Chondrocyte (in vitro differentiated cells): Measurements from ENCODE around the gene STRADA. TPM values are rescaled to one million over a fixed set of nuclear protein-coding genes. Genes with fewer than 3 reads are reported as not detected.

Experiments used
- DNase-seq: peaks from one replicate; pipeline ENCODE4 v3.0.0; 2021; ENCODE audit warnings: mixed read lengths, low spot score
- H3K27ac Mint-ChIP-seq: one replicate; pipeline ENCODE4 v1.8.0; 2021; ENCODE audit warnings: mild to moderate bottlenecking, moderate library complexity, mixed read lengths; ENCODE audit not compliant: unreplicated experiment
- H3K27me3 Mint-ChIP-seq: 2 replicates; pipeline ENCODE4 v1.8.0; 2021; ENCODE audit warnings: low read depth, mixed read lengths
- H3K36me3 Mint-ChIP-seq: 2 replicates; pipeline ENCODE4 v1.8.0; 2021; ENCODE audit warnings: low read depth, mixed read lengths
- H3K4me1 Mint-ChIP-seq: 2 replicates; pipeline ENCODE4 v1.8.0; 2021; ENCODE audit warnings: low read depth, mild to moderate bottlenecking, mixed read lengths
- H3K4me3 Mint-ChIP-seq: one replicate; pipeline ENCODE4 v1.8.0; 2021; ENCODE audit warnings: mild to moderate bottlenecking, moderate library complexity, mixed read lengths; ENCODE audit not compliant: unreplicated experiment
- H3K9me3 Mint-ChIP-seq: 2 replicates; pipeline ENCODE4 v1.8.0; 2021; ENCODE audit warnings: low read depth, mixed read lengths
- CTCF ChIP-seq: fragments of 200-600 bp; sonication (generic); IDR thresholded peaks from 2 replicates; pipeline ENCODE4 v1.5.0; 2021; ENCODE audit warnings: antibody characterized with exemption, mild to moderate bottlenecking, moderate library complexity
- total RNA-seq: library from RNA; stranded (reverse); gene quantifications from 3 replicates; pipeline ENCODE4 v1.2.1, GENCODE V29; 2021

STRADA gene
- total RNA-seq, 1 donor from 2014 or later, result 27.1 TPM

- no peak overlapping the region for H3K27ac Mint-ChIP-seq
- no peaks in the 10 kb centered on the region for H3K9me3 Mint-ChIP-seq
- peaks cover 19% of the 10 kb centered on the region for H3K4me1 Mint-ChIP-seq
- H3K27me3 Mint-ChIP-seq, result no peaks in the 10 kb centered on the region
- H3K4me3 Mint-ChIP-seq, result peak overlapping the region; percentile 77
- no peak for TF ChIP-seq CTCF
- H3K36me3 Mint-ChIP-seq, result peaks cover 2% of the 10 kb centered on the region
- DNase-seq, result no peak
Observed at GRCh38 chr17:63698381-63698885, 43.2 kb downstream of the STRADA start.

GRCh38 chr17:63697341-63698286 is 44.0 kb downstream of the STRADA start:
- no peaks in the 10 kb centered on the region for H3K27me3 Mint-ChIP-seq
- no peaks in the 10 kb centered on the region for H3K9me3 Mint-ChIP-seq
- TF ChIP-seq CTCF, result peak; percentile 74
- peak overlapping the region; percentile 49 for H3K27ac Mint-ChIP-seq
- H3K4me3 Mint-ChIP-seq, result peak overlapping the region; percentile 48
- DNase-seq, result no peak
- H3K4me1 Mint-ChIP-seq, result peaks cover 14% of the 10 kb centered on the region
- no peaks in the 10 kb centered on the region for H3K36me3 Mint-ChIP-seq

GRCh38 chr17:63696381-63696961 is 45.1 kb downstream of the STRADA start:
- H3K27ac Mint-ChIP-seq, result no peak overlapping the region
- H3K27me3 Mint-ChIP-seq, result no peaks in the 10 kb centered on the region
- H3K9me3 Mint-ChIP-seq, result no peaks in the 10 kb centered on the region
- no peak for DNase-seq
- peaks cover 8% of the 10 kb centered on the region for H3K4me1 Mint-ChIP-seq
- H3K4me3 Mint-ChIP-seq, result no peak overlapping the region
- peaks cover 1% of the 10 kb centered on the region for H3K36me3 Mint-ChIP-seq
- TF ChIP-seq CTCF, result peak; percentile 70

GRCh38 chr17:63695889-63696288 is 45.7 kb downstream of the STRADA start:
- H3K9me3 Mint-ChIP-seq, result no peaks in the 10 kb centered on the region
- peaks cover 4% of the 10 kb centered on the region for H3K36me3 Mint-ChIP-seq
- peaks cover 3% of the 10 kb centered on the region for H3K4me1 Mint-ChIP-seq
- H3K4me3 Mint-ChIP-seq, result no peak overlapping the region
- DNase-seq, result no peak
- no peaks in the 10 kb centered on the region for H3K27me3 Mint-ChIP-seq
- H3K27ac Mint-ChIP-seq, result no peak overlapping the region
- no peak for TF ChIP-seq CTCF

- DNase-seq, result no peak
- Mint-ChIP-seq H3K36me3 (peaks cover 6% of the 10 kb centered on the region), H3K4me3 (no peak overlapping the region), H3K4me1 (peaks cover 3% of the 10 kb centered on the region), H3K9me3 (no peaks in the 10 kb centered on the region), H3K27me3 (no peaks in the 10 kb centered on the region), H3K27ac (no peak overlapping the region)
- TF ChIP-seq CTCF, result no peak
Observed at GRCh38 chr17:63694950-63695773, 46.4 kb downstream of the STRADA start.
